ENCODE data around the gene FAM217A.

The FAM217A gene

GRCh38 chr6:4039348-4039747 is 39.6 kb downstream of the FAM217A start:
- TF ChIP-seq CTCF (IDR thresholded peaks at IDR 0.05; ENCODE audit: borderline replicate concordance, insufficient read depth, low read depth, low read length) = no peak
- H3K4me3 ChIP-seq (ENCODE audit: low read depth, low read length) = no peak overlapping the region

DNA sequence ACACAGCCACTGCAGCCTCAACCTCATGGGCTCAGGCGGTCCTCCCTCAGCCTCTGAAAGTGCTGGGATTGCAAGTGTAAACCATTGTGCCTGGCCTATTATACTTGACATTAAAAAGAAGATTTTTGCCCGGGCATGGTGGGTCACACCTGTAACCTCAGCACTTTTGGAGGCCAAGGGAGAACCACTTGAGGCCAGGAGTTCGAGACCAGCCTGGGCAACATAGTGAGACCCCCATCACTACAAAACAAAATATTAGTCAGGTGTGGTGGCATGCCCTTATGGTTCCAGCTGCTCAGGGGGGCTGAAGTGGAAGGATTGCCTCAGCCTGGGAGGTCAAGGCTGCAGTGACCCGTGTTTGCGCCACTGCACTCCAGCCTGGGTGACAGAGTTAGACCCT is 42.4 kb downstream of the FAM217A start:
- TF ChIP-seq CTCF (IDR thresholded peaks at IDR 0.05; ENCODE audit: borderline replicate concordance, insufficient read depth, low read depth, low read length) = no peak
- no peak overlapping the region for H3K4me3 ChIP-seq (ENCODE audit: low read depth, low read length)

DNA sequence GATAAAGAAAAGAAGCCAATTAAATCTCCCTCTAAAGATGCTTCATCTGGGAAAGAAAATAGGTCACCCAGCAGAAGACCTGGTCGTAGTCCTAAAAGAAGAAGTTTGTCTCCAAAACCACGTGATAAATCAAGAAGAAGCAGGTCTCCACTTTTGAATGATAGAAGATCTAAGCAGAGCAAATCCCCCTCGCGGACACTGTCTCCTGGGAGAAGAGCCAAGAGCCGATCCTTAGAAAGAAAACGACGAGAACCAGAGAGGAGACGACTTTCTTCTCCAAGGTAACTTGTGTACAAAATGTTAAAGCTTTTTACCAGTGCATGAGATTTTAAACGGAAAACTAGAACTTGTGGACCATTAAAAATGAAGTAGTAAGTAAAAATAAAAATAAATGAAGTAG is 46.5 kb downstream of the FAM217A start:
- TF ChIP-seq CTCF (IDR thresholded peaks at IDR 0.05; ENCODE audit: borderline replicate concordance, insufficient read depth, low read depth, low read length) = no peak
- H3K4me3 ChIP-seq (ENCODE audit: low read depth, low read length) = no peak overlapping the region

DNA sequence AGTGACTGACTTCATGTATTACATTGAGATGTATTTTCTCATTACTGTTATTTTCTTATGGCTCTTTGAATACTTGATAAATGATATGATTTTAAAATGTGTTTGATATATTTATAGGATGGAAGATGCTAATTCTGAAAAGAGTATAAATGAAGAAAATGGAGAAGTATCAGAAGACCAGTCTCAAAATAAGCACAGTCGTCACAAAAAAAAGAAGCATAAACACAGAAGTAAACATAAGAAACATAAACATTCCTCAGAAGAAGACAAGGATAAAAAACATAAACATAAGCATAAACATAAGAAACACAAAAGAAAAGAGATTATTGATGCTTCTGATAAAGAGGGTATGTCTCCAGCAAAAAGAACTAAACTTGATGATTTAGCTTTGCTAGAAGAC is 47.5 kb downstream of the FAM217A start:
- H3K4me3 ChIP-seq (ENCODE audit: low read depth, low read length) = no peak overlapping the region
- TF ChIP-seq CTCF (IDR thresholded peaks at IDR 0.05; ENCODE audit: borderline replicate concordance, insufficient read depth, low read depth, low read length) = no peak

DNA sequence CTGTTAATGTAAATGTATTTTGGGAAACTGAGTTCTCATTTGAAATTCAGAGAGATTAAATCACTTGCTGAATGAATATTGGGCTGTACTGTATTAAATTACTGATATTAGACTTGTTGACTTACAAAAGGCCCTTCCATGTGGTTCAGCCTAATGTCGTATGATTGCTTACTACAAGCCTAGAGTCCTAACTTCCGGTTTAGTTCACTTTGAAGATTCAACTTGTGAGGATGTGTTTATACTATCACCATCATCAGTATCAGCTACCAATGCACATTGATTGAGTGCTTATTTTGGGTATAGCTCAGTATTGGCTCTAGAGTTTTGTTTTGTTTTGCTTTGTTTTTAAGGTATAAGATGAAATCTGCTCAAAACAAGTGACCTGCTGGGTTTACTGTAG is 48.3 kb downstream of the FAM217A start:
- TF ChIP-seq CTCF (IDR thresholded peaks at IDR 0.05; ENCODE audit: borderline replicate concordance, insufficient read depth, low read depth, low read length) = no peak

DNA sequence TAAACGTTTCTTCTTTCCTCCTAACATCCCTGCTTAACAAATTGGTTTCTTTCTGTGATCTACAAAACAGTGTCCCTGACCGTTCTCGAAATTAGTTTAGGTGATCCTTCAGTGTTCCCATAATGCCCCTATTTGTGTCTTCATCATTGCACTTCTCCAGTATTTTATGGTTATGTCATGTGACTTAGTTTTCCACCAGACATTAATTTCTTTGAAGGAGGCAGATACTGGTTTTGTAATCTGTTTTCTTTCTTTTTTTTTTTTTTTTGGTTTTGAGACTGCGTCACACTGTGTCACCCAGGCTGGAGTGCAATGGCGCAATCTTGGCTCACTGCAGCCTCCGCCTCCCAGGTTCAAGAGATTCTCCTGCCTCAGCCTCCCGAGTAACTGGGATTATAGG is 49.2 kb downstream of the FAM217A start:
- no peak for TF ChIP-seq CTCF (IDR thresholded peaks at IDR 0.05; ENCODE audit: borderline replicate concordance, insufficient read depth, low read depth, low read length)
- no peak overlapping the region for H3K4me3 ChIP-seq (ENCODE audit: low read depth, low read length)

More for the DNA sequence above, 48.3 kb downstream of the FAM217A start:
- no peak overlapping the region for H3K4me3 ChIP-seq (ENCODE audit: low read depth, low read length)

- H3K4me3 ChIP-seq (ENCODE audit: low read depth, low read length) = no peak overlapping the region
- TF ChIP-seq CTCF (IDR thresholded peaks at IDR 0.05; ENCODE audit: borderline replicate concordance, insufficient read depth, low read depth, low read length) = no peak
These were observed 50.9 kb downstream of the FAM217A start for GRCh38 chr6:4028051-4028450.

All from GM12875 (cell line).